ENCODE data around the gene DDN. TPM values are rescaled to one million over a fixed set of nuclear protein-coding genes. Genes with fewer than 3 reads are reported as not detected.

Gene DDN
- total and polyA plus RNA-seq, 2 donors (not counting 3 experiments of a cell fraction or from before 2014, with no cell fraction given) = 0.07 to 0.22 TPM

DNA sequence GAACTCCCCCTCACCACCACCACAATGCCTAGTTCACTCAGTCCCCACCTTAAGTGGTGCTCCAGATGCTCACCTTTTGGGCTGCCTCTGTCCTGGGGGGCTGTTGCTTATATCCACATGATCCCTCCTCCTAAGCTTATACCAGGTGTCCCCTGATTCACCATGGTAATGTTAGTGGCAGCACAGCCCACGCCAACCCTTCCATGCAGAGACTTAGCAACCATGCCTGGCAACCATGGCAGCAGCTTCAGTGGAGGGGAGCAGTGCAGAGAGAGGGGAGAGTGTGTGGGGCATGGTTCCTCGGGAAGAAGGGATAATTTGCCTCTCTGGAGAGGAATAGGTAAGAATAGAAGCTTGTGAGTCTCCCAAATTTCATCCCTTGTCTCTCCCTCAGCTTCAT, 1.2 kb upstream of the DDN start:
- no peak for DNase-seq (ENCODE audit: low read depth, low spot score)
- no peak overlapping the region for H2AFZ ChIP-seq (ENCODE audit: low read depth, low read length)
- H3K9ac ChIP-seq (replicated peaks; ENCODE audit: extremely low read depth, insufficient read depth, low read length) = no peak overlapping the region
- ChIA-PET CTCF (interaction anchor here (1.5 to 10.5 kb wide), 5 partner anchors 11 to 20 kb away, joined by 5 to 175 read pairs (median 8); partner anchors contain the start of gene WNT1), POLR2A (interaction anchor here (0.7 kb wide), 1 partner anchor 148 kb away, joined by 3 read pairs; the partner anchor contains the start of gene DDX23)
- H3K4me3 ChIP-seq (replicated peaks in 1 of 3; ENCODE audit: insufficient read depth in 1 of 3, low read depth in 1 of 3, low read length in 3 of 3) = no peak overlapping the region
- H3K27me3 ChIP-seq (ENCODE audit: control insufficient read depth in 2 of 2, insufficient read depth in 2 of 2, low read length in 2 of 2) = peaks cover 2 to 5% of the 10 kb centered on the region in 2 experiments
- peaks cover 5 to 22% of the 10 kb centered on the region in 2 experiments for H3K36me3 ChIP-seq (ENCODE audit: control insufficient read depth in 2 of 2, extremely low read depth in 1 of 2, insufficient read depth in 2 of 2, low read length in 2 of 2)
- H3K79me2 ChIP-seq (ENCODE audit: control insufficient read depth, insufficient read depth, low read length) = no peaks in the 10 kb centered on the region
- H3K4me1 ChIP-seq (ENCODE audit: control insufficient read depth, extremely low read depth, insufficient read depth, low read length) = peaks cover 11% of the 10 kb centered on the region
- intact Hi-C loops (cut with micrococcal nuclease) (no loop called here), dilution Hi-C loops (cut with MboI; ENCODE audit: extremely low pct_ligation_motif_present, low sequenced_read_pairs) (no loop called here)
- BruUV-seq (replicated peaks) = no TSS peak
- H3K4me2 ChIP-seq (ENCODE audit: insufficient read depth, low read length) = no peak overlapping the region
- no peaks in the 10 kb centered on the region for H4K20me1 ChIP-seq (replicated peaks; ENCODE audit: control insufficient read depth, extremely low read depth, insufficient read depth, low read length)
- no peak for TF ChIP-seq JUN (IDR thresholded peaks at IDR 0.05; ENCODE audit: borderline replicate concordance, insufficient read depth, insufficient read length, low read depth)
- no peak for TF ChIP-seq MYC (IDR thresholded peaks at IDR 0.05; ENCODE audit: low read depth, low read length)
- no peak for TF ChIP-seq GATA2 (IDR thresholded peaks at IDR 0.05; ENCODE audit: insufficient read depth, insufficient read length, low read depth, low read length)
- TF ChIP-seq, protein P1, sequence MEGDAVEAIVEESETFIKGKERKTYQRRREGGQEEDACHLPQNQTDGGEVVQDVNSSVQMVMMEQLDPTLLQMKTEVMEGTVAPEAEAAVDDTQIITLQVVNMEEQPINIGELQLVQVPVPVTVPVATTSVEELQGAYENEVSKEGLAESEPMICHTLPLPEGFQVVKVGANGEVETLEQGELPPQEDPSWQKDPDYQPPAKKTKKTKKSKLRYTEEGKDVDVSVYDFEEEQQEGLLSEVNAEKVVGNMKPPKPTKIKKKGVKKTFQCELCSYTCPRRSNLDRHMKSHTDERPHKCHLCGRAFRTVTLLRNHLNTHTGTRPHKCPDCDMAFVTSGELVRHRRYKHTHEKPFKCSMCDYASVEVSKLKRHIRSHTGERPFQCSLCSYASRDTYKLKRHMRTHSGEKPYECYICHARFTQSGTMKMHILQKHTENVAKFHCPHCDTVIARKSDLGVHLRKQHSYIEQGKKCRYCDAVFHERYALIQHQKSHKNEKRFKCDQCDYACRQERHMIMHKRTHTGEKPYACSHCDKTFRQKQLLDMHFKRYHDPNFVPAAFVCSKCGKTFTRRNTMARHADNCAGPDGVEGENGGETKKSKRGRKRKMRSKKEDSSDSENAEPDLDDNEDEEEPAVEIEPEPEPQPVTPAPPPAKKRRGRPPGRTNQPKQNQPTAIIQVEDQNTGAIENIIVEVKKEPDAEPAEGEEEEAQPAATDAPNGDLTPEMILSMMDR (IDR thresholded peaks at IDR 0.05; ENCODE audit: extremely low read depth in 1 of 2, insufficient read depth in 1 of 2, low read depth in 1 of 2, low read length in 2 of 2) = no peak
- TF ChIP-seq EZH2 (IDR thresholded peaks at IDR 0.05; ENCODE audit: borderline replicate concordance, low read depth, low read length, severe bottlenecking) = no peak
- no peak for TF ChIP-seq POLR2AphosphoS5 (IDR thresholded peaks at IDR 0.05; ENCODE audit: insufficient read depth, low read depth, low read length)
- TF ChIP-seq, protein P2, sequence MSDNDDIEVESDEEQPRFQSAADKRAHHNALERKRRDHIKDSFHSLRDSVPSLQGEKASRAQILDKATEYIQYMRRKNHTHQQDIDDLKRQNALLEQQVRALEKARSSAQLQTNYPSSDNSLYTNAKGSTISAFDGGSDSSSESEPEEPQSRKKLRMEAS (IDR thresholded peaks at IDR 0.05; ENCODE audit: insufficient read depth, insufficient read length) = no peak
- TF ChIP-seq POLR2A (IDR thresholded peaks at IDR 0.05; ENCODE audit: low read depth, low read length) = no peak
- H3K9me1 ChIP-seq (replicated peaks; ENCODE audit: control insufficient read depth, extremely low read depth, insufficient read depth, low read length) = no peaks in the 10 kb centered on the region
- no peak for FAIRE-seq
- no peaks in the 10 kb centered on the region for H3K9me3 ChIP-seq (replicated peaks; ENCODE audit: control insufficient read depth, insufficient read depth, low read length)
- no peak overlapping the region for H3K27ac ChIP-seq (ENCODE audit: insufficient read depth, low read depth, low read length)

All from endothelial cell of umbilical vein (primary cell).